GM18517 (cell line): ENCODE measurements around the gene LRCH4.
"Not testable (repeated sequence)": the region's sequence is repeated elsewhere in the genome, so short reads cannot be mapped to it uniquely, and the experiment has no call there.

Source experiments
- ATAC-seq: cut with Tn5 transposase; IDR thresholded peaks from one replicate; pipeline ENCODE4 v1.9.1; 2021; ENCODE audit warnings: mild to moderate bottlenecking, moderate library complexity; ENCODE audit not compliant: unreplicated experiment

LRCH4 gene

GRCh38 chr7:100546926-100547800 lies 38.8 kb downstream of the LRCH4 start:
- no peak for ATAC-seq

- peak; percentile 53 for ATAC-seq
Observed at GRCh38 chr7:100546129-100546925, 39.6 kb downstream of the LRCH4 start.

GRCh38 chr7:100545360-100546128 lies 40.4 kb downstream of the LRCH4 start:
- ATAC-seq: peak; percentile 41

- no peak for ATAC-seq
Observed at GRCh38 chr7:100544967-100545359, 41.0 kb downstream of the LRCH4 start.

GRCh38 chr7:100544386-100544785 lies 41.5 kb downstream of the LRCH4 start:
- ATAC-seq: no peak

- ATAC-seq: no peak
Observed at GRCh38 chr7:100543586-100543985, 42.3 kb downstream of the LRCH4 start.

GRCh38 chr7:100541309-100541708 lies 44.6 kb downstream of the LRCH4 start:
- ATAC-seq: not testable (repeated sequence)

- no peak for ATAC-seq
Observed at GRCh38 chr7:100540073-100540723, 45.7 kb downstream of the LRCH4 start.

- no peak for ATAC-seq
Observed at GRCh38 chr7:100539436-100540006, 46.4 kb downstream of the LRCH4 start.

- ATAC-seq: peak; percentile 91
Observed at GRCh38 chr7:100538654-100539435, 47.1 kb downstream of the LRCH4 start, which contains the start of gene AGFG2. Gene AGFG2, plus strand, starts transcription at chr7:100539203. Its CDS starts 144 bp downstream, at chr7:100539347.

- no peak for ATAC-seq
Observed at GRCh38 chr7:100538348-100538653, 47.6 kb downstream of the LRCH4 start.

GRCh38 chr7:100536695-100537094 lies 49.2 kb downstream of the LRCH4 start:
- not testable (repeated sequence) for ATAC-seq

GRCh38 chr7:100535982-100536381 lies 49.9 kb downstream of the LRCH4 start:
- not testable (repeated sequence) for ATAC-seq

- ATAC-seq: no peak
Observed at GRCh38 chr7:100532165-100533022, 53.5 kb downstream of the LRCH4 start.

GRCh38 chr7:100528108-100528866 lies 57.6 kb downstream of the LRCH4 start:
- not testable (repeated sequence) for ATAC-seq
